ENCODE data around the gene MYRIP.

The MYRIP gene

GRCh38 chr3:40143283-40144090, 334.1 kb downstream of the MYRIP start:
- no peak for DNase-seq

GRCh38 chr3:40148827-40149226, 339.4 kb downstream of the MYRIP start:
- no peak for DNase-seq

GRCh38 chr3:40152482-40153133, 343.2 kb downstream of the MYRIP start:
- DNase-seq = no peak

GRCh38 chr3:40160933-40161332, 351.5 kb downstream of the MYRIP start:
- DNase-seq = no peak

- no peak for DNase-seq
Measured at GRCh38 chr3:40162616-40163015, 353.2 kb downstream of the MYRIP start.

GRCh38 chr3:40166997-40167396, 357.6 kb downstream of the MYRIP start:
- no peak for DNase-seq

- no peak for DNase-seq
Measured at GRCh38 chr3:40167958-40168357, 358.5 kb downstream of the MYRIP start.

- no peak for DNase-seq
Measured at GRCh38 chr3:40169983-40170382, 360.6 kb downstream of the MYRIP start.

- no peak for DNase-seq
Measured at GRCh38 chr3:40170395-40170794, 361.0 kb downstream of the MYRIP start.

GRCh38 chr3:40172560-40172959, 363.2 kb downstream of the MYRIP start:
- no peak for DNase-seq

- no peak for DNase-seq
Measured at GRCh38 chr3:40173227-40173721, 363.9 kb downstream of the MYRIP start.

- no peak for DNase-seq
Measured at GRCh38 chr3:40178012-40178594, 368.7 kb downstream of the MYRIP start.

- peak; percentile 50 for DNase-seq
Measured at GRCh38 chr3:40179016-40179415, 369.6 kb downstream of the MYRIP start.

- DNase-seq = no peak
Measured at GRCh38 chr3:40181182-40181581, 371.8 kb downstream of the MYRIP start.

- no peak for DNase-seq
Measured at GRCh38 chr3:40185029-40185695, 375.8 kb downstream of the MYRIP start.

- DNase-seq = no peak
Measured at GRCh38 chr3:40186508-40186907, 377.1 kb downstream of the MYRIP start.

GRCh38 chr3:40187945-40188344, 378.5 kb downstream of the MYRIP start:
- no peak for DNase-seq

GRCh38 chr3:40189118-40189517, 379.7 kb downstream of the MYRIP start:
- DNase-seq = no peak

- DNase-seq = no peak
Measured at GRCh38 chr3:40190056-40190455, 380.6 kb downstream of the MYRIP start.

- no peak for DNase-seq
Measured at GRCh38 chr3:40191251-40191650, 381.8 kb downstream of the MYRIP start.

GRCh38 chr3:40191850-40192448, 382.5 kb downstream of the MYRIP start:
- peak; percentile 55 for DNase-seq

- no peak for DNase-seq
Measured at GRCh38 chr3:40192628-40193027, 383.2 kb downstream of the MYRIP start.

- DNase-seq = no peak
Measured at GRCh38 chr3:40196966-40197365, 387.6 kb downstream of the MYRIP start.
